Measurements from ENCODE around the gene PDSS1.
A peak's percentile ranks its signal among the peaks of the same experiment; 100 is the strongest.
"Not testable (repeated sequence)": the region's sequence is repeated elsewhere in the genome, so short reads cannot be mapped to it uniquely, and the experiment has no call there.

Gene PDSS1, protein sequence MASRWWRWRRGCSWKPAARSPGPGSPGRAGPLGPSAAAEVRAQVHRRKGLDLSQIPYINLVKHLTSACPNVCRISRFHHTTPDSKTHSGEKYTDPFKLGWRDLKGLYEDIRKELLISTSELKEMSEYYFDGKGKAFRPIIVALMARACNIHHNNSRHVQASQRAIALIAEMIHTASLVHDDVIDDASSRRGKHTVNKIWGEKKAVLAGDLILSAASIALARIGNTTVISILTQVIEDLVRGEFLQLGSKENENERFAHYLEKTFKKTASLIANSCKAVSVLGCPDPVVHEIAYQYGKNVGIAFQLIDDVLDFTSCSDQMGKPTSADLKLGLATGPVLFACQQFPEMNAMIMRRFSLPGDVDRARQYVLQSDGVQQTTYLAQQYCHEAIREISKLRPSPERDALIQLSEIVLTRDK

GRCh38 chr10:26697163-26697921 lies at the start of gene PDSS1:
TSS of gene PDSS1 (plus strand) at chr10:26697701. CDS start at chr10:26697712, 11 bp downstream.
- peak; percentile 66 for DNase-seq

- not testable (repeated sequence) for DNase-seq
Measured at GRCh38 chr10:26648245-26648636, 49.3 kb upstream of the PDSS1 start.

DNA sequence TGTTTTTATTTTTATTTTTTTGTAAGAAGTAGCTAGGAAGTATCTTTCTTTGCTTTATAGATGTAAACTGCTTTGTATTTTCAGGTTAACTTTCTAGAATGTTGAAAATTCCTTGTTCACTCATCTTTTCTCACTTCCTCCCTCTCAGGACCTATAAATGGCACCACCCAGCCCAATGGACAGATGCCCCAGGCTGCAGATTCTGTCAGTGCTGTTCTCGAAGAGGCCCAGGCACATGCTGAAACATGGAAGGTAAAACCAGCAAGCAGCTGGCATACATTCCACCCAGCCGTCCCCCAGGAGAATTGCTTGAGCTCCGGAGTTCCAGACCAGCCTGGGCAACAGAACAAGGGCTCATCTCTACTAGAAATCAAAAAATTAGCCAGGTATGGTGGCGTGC lies 47.1 kb upstream of the PDSS1 start:
- DNase-seq: no peak

GRCh38 chr10:26651476-26651875 lies 46.0 kb upstream of the PDSS1 start:
- not testable (repeated sequence) for DNase-seq

DNA sequence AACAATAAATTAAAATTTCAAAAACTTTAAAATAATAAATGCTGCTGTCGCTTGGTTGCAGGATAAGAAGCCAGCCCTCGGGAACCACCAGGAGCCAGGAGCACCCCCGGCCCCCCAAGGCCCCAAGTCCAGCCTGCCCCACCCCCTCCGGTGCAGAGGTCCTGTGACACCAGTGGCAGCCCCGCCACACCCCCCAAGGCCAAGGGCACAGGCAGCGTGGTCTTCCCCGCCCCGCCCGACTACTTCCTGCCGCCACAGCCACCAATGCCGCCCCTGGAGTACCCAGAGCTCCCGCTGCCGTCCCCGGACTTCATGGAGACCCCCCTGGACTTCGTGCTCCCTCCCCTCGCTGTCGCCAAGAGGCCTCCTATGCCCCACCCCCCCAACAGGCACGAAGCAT lies 44.5 kb upstream of the PDSS1 start:
- DNase-seq: no peak

- no peak for DNase-seq
Measured at GRCh38 chr10:26655746-26656145, 41.8 kb upstream of the PDSS1 start.

GRCh38 chr10:26662864-26663263 lies 34.6 kb upstream of the PDSS1 start:
- DNase-seq: no peak

- DNase-seq: no peak
Measured at GRCh38 chr10:26665080-26666048, 32.1 kb upstream of the PDSS1 start.

DNA sequence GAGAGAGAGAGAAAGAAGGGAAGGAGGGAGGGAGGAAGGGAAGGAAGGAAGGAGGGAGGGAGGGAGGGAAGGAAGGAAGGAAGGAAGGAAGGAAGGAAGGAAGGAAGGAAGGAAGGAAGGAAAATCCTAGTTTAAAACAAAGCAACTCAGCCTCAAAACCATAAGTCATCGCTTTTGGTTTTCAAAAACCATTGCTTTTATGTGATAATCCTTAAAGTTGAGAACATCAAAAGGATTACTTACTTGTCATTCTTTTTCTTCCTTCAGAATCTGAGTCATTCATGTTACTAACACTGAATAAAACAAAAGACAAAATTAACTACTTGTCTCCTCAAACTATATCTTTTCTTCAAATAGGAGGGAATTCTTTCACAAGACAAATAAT lies 21.6 kb upstream of the PDSS1 start:
- no peak for DNase-seq

- DNase-seq: no peak
Measured at GRCh38 chr10:26679588-26679987, 17.9 kb upstream of the PDSS1 start.

DNA sequence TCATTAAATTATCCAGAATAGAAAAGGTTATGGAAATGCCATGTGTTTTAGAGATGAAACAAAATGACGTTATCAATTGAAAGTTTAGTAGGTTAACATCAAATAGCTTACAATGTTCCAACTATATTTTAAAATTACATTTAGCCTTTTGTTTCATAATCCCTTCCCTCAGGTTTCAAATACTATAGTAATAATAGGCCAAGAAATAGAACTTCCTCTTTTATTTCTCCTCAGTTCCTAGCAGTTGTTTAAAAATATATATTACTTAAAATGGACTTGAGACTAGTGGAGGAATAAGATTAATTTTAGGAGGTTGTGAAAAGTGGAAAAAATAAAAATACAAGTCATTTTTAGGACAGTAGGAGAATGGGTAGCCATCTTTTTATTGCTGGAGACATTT lies 16.4 kb upstream of the PDSS1 start:
- no peak for DNase-seq

DNA sequence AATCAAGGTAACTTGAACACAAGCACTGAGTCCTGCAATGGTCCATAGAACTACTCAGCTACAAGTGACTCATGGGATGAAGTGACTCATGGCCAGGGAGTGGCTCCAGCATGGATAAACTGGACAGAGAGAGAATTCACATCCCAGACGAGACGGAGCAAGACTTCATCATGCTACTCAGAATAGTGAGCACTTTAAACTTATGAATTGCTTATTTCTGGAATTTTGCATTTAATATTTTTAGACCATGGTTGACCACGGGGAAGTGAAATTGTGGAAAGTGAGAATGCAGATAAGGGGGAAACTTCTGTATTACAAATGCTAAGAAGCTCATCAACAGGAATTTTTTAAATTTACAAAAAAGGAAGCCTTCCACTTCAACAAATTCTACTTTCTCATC lies 15.5 kb upstream of the PDSS1 start:
- DNase-seq: peak; percentile 30

GRCh38 chr10:26682931-26683330 lies 14.6 kb upstream of the PDSS1 start:
- no peak for DNase-seq

DNA sequence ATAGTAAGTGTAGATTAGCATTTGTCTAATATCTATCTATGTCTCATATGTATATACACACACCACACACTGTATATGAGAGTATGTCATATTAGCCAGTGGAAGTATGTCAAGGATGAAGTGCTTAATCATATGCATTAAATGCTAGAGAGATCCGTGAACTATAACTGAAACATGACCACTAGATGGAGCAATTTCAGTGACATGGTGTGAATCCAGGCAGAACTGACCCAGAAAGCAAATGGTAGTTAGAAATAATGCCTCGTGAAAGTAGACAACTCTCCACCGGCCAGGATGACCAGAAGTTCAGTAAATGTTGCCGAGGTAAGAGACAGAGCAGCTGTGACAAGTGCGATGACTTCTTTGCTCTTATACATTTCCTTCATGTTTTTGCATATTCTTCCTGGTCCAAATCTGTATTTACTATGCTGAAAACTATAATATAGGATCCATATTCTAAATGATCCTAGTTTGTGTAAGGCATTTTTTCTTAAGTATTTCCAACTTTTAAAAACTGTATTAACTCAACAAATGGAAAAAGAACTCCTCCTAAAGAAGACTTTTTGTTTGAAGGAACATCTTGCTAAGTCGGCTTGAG lies 12.7 kb upstream of the PDSS1 start:
- peak; percentile 49 for DNase-seq

DNA sequence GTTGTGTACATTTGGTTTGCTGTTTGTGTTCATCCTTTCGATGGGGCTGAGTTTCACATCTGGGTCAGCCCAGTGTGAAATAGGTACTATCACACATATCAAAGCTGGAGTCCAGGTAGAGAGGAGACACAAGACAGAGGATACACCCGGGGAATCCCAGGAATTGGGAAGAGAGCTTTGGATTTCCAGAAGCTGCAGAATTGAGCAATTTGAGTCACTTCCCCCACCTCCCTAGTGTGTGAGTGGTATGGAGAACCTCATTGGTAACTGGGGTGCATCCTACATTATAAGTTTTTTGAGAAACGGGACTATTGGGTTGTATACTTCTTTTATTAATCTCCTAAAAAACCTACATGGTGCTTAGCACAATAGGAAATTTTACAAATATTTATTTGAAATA lies 12.1 kb upstream of the PDSS1 start:
- no peak for DNase-seq

- DNase-seq: no peak
Measured at GRCh38 chr10:26689399-26689798, 8.1 kb upstream of the PDSS1 start.

- DNase-seq: no peak
Measured at GRCh38 chr10:26690731-26691475, 6.6 kb upstream of the PDSS1 start.

GRCh38 chr10:26694536-26694935 lies 3.0 kb upstream of the PDSS1 start:
- peak; percentile 31 for DNase-seq

GRCh38 chr10:26696786-26697162 lies 727 bp upstream of the PDSS1 start:
- DNase-seq: peak; percentile 58

GRCh38 chr10:26697922-26698608 lies 564 bp downstream of the PDSS1 start:
- DNase-seq: no peak

DNA sequence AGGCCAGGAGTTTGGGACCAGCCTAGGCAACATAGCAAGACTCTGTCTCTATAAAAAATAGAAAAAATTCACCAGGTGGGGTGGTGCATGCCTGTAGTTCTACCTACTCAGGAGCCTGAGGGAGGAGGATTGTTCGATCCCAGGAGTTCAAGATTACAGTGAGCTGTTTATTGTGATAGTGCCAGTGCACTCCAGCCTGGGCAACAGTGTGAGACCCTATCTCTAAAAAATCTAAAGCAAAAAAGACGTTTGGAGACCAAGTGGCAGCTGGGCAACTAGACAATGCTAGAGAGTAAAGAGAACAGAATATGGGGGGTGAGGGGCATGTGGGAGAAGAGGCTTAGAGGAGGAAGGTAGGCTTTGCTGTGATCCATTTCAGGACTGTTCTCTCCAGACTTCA lies 1.4 kb downstream of the PDSS1 start:
- no peak for DNase-seq
